NT2/D1 (cell line): ENCODE data around the gene SLC66A2.

ENCODE experiments used
- DNase-seq: peaks from one replicate; pipeline ENCODE4 v3.0.0-alpha.2; 2011; ENCODE audit warnings: low read depth, low spot score
- H3K27me3 ChIP-seq: 2 replicates; pipeline ENCODE4 v1.6.0; 2011; ENCODE audit warnings: mild to moderate bottlenecking; ENCODE audit not compliant: insufficient read length, insufficient read depth
- H3K36me3 ChIP-seq: 2 replicates; pipeline ENCODE4 v1.6.1; 2011; ENCODE audit warnings: mild to moderate bottlenecking, low read length, mixed read lengths; ENCODE audit not compliant: insufficient read depth, insufficient read length
- H3K4me1 ChIP-seq: 2 replicates; pipeline ENCODE4 v1.5.1; 2011; ENCODE audit not compliant: insufficient read depth, insufficient read length
- H3K4me3 ChIP-seq: 2 replicates; pipeline ENCODE4 v1.5.1; 2011; ENCODE audit warnings: low read depth; ENCODE audit not compliant: insufficient read length
- H3K9ac ChIP-seq: 2 replicates; pipeline ENCODE4 v1.6.0; 2011; ENCODE audit warnings: low read depth; ENCODE audit not compliant: insufficient read length
- H3K9me3 ChIP-seq: 2 replicates; pipeline ENCODE4 v1.5.1; 2011; ENCODE audit warnings: mild to moderate bottlenecking, low read length; ENCODE audit not compliant: insufficient read depth
- SUZ12 ChIP-seq: IDR thresholded peaks from 2 replicates; pipeline ENCODE4 v1.6.1; 2011; ENCODE audit not compliant: insufficient read length, insufficient read depth; ENCODE audit errors: extremely low read depth
- YY1 ChIP-seq: IDR thresholded peaks from 2 replicates; pipeline ENCODE4 v1.6.1; 2011; ENCODE audit not compliant: insufficient read length, insufficient read depth
- ZNF274 ChIP-seq: IDR thresholded peaks from 2 replicates; pipeline ENCODE4 v1.6.1; 2011; ENCODE audit warnings: mild to moderate bottlenecking, low read depth, low read length

The SLC66A2 gene

GRCh38 chr18:79949697-79950487 lies 1.6 kb downstream of the SLC66A2 start:
- Histone ChIP-seq H3K36me3 (peaks cover 9% of the 10 kb centered on the region), H3K4me1 (peaks cover 17% of the 10 kb centered on the region), H3K9ac (peak overlapping the region; percentile 89), H3K9me3 (no peaks in the 10 kb centered on the region), H3K4me3 (peak overlapping the region; percentile 86), H3K27me3 (peaks cover 57% of the 10 kb centered on the region)
- TF ChIP-seq SUZ12 = no peak
- TF ChIP-seq YY1 = no peak
- TF ChIP-seq ZNF274 = no peak
- no peak for DNase-seq

- peaks cover 9% of the 10 kb centered on the region for H3K36me3 ChIP-seq
- peaks cover 46% of the 10 kb centered on the region for H3K27me3 ChIP-seq
- TF ChIP-seq SUZ12 (no peak), YY1 (no peak), ZNF274 (no peak)
- no peak for DNase-seq
- no peak overlapping the region for H3K4me3 ChIP-seq
- no peaks in the 10 kb centered on the region for H3K9me3 ChIP-seq
- H3K4me1 ChIP-seq = peaks cover 22% of the 10 kb centered on the region
- H3K9ac ChIP-seq = no peak overlapping the region
These were observed 2.6 kb downstream of the SLC66A2 start for GRCh38 chr18:79948719-79949411.

GRCh38 chr18:79947881-79948610 lies 3.4 kb downstream of the SLC66A2 start:
- Histone ChIP-seq H3K4me1 (peaks cover 21% of the 10 kb centered on the region), H3K36me3 (peaks cover 13% of the 10 kb centered on the region), H3K4me3 (no peak overlapping the region), H3K9me3 (no peaks in the 10 kb centered on the region), H3K9ac (no peak overlapping the region), H3K27me3 (peaks cover 38% of the 10 kb centered on the region)
- no peak for DNase-seq
- TF ChIP-seq YY1 (no peak), SUZ12 (no peak), ZNF274 (no peak)

- TF ChIP-seq YY1 (no peak), SUZ12 (no peak), ZNF274 (no peak)
- Histone ChIP-seq H3K36me3 (peaks cover 20% of the 10 kb centered on the region), H3K9ac (no peak overlapping the region), H3K9me3 (no peaks in the 10 kb centered on the region), H3K27me3 (peaks cover 30% of the 10 kb centered on the region), H3K4me1 (peaks cover 20% of the 10 kb centered on the region), H3K4me3 (no peak overlapping the region)
- no peak for DNase-seq
These were observed 4.2 kb downstream of the SLC66A2 start for GRCh38 chr18:79947054-79947755.

GRCh38 chr18:79945118-79946042 lies 6.1 kb downstream of the SLC66A2 start:
- H3K9me3 ChIP-seq = no peaks in the 10 kb centered on the region
- no peak overlapping the region for H3K4me3 ChIP-seq
- H3K4me1 ChIP-seq = peaks cover 20% of the 10 kb centered on the region
- H3K36me3 ChIP-seq = peaks cover 37% of the 10 kb centered on the region
- TF ChIP-seq SUZ12 (no peak), YY1 (no peak), ZNF274 (no peak)
- H3K9ac ChIP-seq = peak overlapping the region; percentile 51
- DNase-seq = no peak
- peaks cover 19% of the 10 kb centered on the region for H3K27me3 ChIP-seq

GRCh38 chr18:79944746-79945117 lies 6.7 kb downstream of the SLC66A2 start:
- Histone ChIP-seq H3K9ac (no peak overlapping the region), H3K9me3 (no peaks in the 10 kb centered on the region), H3K27me3 (peaks cover 13% of the 10 kb centered on the region), H3K4me3 (no peak overlapping the region), H3K36me3 (peaks cover 40% of the 10 kb centered on the region), H3K4me1 (peaks cover 20% of the 10 kb centered on the region)
- no peak for DNase-seq
- TF ChIP-seq ZNF274 = no peak
- TF ChIP-seq YY1 = no peak
- TF ChIP-seq SUZ12 = no peak
